Medulla oblongata (tissue), 1 donor: ENCODE measurements around the gene UBE2G1.
"Not testable (repeated sequence)": the region's sequence is repeated elsewhere in the genome, so short reads cannot be mapped to it uniquely, and the experiment has no call there.

Experiments used
- DNase-seq: peaks from one replicate; pipeline ENCODE4 v3.0.0-alpha.2; 2015; ENCODE audit errors: extremely low spot score

UBE2G1 gene

DNA sequence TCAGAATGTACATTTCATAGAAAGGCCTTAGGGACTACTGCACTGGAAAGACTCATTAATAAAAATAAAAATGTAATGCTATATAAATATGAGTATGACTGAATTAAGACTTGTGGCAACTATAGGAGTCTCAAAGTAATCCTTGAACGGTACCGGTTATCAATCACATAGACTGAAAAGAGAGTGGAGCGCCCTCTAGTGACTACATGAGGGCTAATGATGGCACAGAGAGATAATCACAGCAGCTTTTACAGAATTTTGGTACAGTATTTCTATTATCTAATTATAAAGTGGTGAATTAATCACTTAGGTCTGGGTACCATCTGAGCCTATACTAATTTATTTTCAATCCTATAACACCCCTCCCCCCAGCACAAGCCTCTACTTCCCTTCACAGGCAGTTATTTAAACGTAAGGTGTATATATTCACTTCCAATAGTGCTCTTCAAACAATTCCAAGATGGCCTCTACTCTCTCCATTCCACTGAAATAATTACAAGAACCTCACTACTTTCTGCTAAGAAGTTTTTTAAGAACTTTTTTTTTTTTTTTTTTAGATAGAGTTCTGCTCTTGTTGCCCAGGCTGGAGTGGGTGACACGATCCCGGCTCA, 62.0 kb downstream of the UBE2G1 start:
- peak; percentile 76 for DNase-seq

DNA sequence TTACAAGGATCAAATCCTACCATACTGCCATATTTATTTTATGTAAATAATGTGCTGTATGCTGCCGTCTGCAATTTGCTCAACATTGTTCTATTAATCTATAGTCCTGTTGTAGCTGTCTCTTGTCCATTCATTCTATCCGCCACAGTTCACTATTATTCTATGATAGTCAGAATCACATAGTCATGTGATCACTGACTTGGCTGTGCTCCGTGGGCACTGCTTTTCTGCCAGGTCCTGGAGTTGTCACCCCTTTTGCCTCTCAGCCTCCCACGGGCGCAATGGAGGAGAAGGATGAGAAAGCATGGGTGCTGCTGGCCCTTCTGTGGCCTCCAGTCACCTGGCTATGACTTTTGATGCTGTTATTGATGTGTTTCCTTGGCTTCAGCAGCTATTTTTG, 65.4 kb downstream of the UBE2G1 start:
- DNase-seq: peak; percentile 89

DNA sequence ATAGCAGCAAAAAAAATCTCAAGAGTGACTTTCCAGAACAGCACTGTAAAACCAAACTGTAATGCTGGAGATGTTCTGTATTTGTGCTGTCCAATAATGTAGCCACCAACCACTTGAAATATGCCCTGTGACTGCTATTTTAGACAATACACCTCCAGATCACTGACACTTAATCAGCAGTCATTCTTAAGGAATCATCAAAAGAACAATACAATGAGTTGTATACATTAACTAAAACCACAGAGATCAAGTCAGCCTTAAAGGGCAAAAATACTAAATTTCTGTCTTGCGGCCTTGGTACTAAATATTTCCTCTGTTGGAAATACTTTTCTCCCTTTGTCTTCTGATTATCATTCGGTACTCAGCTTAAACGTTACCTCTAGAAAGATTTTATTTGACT, 69.1 kb downstream of the UBE2G1 start:
- DNase-seq: no peak

DNA sequence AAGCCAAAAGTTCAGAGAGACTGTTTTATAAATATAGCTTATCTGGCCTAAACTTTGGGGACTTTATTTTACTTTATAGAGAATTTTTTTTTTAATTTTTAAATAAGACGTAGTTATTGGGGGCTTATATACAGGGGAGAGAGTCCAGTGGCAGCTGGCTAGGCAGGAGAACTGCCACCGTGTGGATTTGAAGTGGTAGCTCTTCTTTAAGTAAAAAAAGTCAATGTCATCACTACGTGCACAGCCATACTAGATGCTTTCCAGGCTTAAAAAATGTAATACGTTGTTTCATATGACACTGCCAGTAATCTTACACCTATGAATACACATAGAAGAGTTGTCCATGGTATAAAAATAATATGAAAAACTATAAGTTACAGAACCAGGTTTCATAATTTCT, 70.8 kb downstream of the UBE2G1 start:
- no peak for DNase-seq

DNA sequence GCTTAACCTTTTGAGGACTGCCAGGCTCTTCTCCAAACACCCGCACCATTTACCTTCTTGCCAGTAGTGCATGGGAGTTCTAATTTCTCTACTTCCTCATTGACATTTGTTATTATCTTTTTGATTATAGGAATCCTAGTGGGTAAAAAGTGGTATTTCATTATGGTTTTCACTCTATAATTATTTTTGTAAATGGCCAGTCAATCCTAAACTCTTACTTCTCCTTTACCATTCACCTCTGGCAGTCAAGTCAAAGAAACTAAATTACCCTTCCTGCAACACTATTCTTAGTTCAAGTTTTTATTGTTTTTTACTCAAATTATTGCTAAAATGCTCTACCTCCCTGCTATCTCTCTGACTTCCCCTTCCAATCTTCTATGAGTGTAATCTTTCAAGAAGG, 72.9 kb downstream of the UBE2G1 start:
- no peak for DNase-seq

DNA sequence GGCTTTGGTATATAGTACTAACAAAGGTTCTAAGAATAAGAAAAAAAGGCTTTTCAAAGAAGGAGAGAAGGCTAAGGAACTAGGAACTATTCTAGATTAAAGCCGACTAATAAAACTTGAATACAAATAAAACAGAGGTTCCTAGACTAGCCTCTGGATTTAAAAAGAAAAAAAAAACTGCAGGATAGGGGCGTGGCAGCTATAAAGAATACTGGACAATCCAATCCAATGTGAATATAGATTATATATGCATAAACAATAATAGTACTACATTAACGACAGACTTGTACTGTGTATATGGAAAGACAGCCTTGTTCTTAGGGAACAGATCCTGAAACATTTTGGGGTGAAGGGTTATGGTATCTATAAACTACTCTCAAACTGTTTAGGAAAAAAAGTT, 78.8 kb downstream of the UBE2G1 start:
- no peak for DNase-seq

DNA sequence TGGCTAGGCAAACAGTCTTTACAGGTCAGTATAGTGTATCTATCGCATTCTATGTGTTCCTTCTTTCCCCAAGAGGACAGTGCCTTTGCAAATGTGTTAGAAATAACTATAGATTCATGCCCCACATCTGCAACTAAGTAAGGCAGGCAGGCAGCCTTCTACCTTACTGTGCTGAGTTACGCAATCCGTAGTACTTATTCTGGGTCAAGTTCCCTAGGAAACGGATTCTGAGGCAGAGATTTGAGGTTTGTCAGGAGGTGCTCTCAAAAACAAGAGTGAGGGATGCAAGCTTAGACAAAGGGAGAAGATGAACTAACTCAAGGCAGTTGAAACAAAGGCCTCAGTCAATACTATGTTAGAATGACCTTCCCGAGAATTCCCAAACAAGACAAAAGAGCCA, 90.0 kb downstream of the UBE2G1 start:
- no peak for DNase-seq

DNA sequence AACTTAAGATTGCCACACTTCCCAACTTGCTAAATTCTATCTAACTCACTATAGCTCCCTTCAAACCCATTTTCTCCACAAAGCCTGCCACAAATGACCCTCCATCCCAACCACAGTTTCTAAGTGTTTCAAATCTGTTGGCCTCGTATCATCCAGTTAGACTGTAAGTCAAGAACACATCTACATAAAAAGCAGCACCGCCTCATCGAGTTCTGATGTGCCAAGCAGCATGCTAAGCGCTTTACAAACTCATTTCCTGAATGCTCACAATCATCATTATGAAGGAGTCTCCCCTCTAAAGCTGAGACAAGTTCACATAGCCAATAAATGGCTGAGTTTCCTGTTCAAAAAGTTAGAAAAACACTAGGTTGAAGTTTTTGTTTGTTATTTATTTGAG, 93.5 kb downstream of the UBE2G1 start:
- no peak for DNase-seq

DNA sequence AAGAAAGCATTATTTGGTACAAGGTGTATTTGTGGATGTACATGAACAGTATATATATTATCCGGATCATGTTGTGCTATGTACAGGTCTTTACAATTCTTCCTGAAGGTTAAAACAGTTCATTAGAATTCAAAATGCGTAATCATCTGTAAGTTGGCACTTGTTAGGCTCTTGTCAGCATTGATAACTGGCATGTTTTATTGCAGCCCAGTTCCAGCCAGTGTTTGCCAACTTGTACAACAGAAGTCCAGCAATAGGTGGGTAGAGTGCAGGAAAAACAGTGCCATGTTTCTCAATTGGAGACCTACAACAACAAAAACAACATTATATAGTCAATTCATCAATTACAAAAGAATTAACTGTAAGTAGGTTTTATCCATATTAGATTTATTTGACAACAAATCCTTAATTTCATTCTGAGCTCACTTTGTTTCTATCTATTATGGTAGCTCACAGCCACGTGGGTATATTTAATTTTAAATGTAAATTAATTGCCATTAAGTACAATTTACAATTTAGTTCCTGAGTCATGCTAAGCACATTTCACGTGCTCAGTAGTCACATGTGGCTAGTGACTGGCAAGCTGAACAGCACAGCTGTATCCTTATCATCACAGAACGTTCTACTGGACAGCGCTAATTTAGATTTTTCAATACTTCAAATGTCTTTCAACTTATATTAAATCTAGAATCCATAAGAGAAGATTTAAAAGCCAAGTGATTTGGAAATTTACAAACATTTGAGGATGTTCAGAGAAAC, 94.1 kb downstream of the UBE2G1 start:
- DNase-seq: peak; percentile 34

DNA sequence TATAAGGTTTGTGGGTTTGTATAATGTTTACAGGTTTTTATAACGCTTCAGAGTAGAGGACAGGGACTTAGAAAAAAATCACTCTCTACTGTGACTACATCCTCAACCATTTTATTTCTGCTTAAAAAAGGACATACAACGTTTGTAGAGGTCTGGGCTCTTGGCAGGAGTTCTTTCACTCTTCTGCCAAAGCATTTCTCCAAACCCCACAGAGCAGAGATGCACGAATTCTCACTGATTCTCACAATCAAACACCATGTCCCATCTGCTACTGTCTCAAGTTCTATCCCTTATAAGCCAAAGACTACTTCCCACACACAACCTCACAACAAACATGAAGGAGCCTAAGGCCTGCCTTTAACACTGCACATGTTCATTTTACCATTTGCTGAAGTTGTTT, 95.7 kb downstream of the UBE2G1 start:
- peak; percentile 16 for DNase-seq

DNA sequence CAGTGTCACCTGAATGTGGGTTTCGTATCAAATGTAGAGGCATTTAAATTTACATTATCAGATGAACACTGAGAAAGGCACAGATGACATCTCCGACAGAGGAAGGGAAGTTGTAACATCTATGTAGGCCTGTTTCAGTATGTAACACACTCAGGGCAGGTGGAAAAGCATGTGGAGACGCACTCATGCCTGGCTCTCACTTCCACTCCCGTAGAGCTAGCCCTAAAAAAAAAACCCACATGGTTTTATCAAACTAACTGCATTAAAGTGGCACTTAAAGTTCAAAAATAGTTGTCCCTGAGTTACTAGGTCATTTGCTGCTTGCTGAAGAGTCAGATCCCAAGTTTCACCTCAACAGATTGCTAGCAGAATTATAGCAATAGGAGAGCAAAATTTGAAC, 96.6 kb downstream of the UBE2G1 start:
- no peak for DNase-seq

DNA sequence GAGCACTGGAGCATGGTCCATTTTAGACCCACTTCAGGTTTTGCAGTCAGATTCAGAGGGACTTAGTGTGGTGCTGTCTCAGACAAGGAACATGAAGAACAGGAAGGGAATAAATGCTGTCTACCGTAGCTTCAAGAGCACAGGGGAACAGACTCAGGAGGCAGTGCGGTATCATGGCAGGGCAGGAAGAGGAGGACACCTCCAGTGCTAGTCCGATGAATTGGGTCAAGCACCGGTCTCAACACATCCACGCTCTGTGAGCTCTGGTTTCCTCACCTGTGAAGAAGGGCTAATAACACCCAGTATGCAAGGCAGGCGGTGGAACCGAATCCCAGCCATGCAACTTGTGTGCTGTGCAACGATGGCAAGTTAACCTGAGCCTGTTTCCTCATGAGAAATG, 99.1 kb downstream of the UBE2G1 start:
- DNase-seq: no peak

DNA sequence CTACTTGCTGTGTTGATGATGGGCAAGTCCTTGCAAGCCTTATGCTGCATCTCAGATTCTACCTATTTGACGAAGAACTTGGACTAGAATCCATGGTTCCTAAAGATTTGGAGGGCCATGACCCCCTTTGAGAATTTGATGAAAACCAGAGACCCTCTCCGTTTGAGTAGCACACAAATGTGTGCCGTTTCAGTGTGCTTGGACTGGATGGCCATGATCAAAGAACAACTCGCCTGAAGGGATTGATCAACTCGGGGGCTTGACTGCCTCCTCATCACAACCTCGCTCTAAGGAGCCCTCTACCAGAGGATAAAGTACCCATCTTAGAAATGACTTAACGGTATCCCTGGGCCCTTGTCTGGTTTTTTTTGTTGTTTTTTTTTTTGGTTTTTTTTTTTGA, 99.9 kb downstream of the UBE2G1 start:
- DNase-seq: no peak

DNA sequence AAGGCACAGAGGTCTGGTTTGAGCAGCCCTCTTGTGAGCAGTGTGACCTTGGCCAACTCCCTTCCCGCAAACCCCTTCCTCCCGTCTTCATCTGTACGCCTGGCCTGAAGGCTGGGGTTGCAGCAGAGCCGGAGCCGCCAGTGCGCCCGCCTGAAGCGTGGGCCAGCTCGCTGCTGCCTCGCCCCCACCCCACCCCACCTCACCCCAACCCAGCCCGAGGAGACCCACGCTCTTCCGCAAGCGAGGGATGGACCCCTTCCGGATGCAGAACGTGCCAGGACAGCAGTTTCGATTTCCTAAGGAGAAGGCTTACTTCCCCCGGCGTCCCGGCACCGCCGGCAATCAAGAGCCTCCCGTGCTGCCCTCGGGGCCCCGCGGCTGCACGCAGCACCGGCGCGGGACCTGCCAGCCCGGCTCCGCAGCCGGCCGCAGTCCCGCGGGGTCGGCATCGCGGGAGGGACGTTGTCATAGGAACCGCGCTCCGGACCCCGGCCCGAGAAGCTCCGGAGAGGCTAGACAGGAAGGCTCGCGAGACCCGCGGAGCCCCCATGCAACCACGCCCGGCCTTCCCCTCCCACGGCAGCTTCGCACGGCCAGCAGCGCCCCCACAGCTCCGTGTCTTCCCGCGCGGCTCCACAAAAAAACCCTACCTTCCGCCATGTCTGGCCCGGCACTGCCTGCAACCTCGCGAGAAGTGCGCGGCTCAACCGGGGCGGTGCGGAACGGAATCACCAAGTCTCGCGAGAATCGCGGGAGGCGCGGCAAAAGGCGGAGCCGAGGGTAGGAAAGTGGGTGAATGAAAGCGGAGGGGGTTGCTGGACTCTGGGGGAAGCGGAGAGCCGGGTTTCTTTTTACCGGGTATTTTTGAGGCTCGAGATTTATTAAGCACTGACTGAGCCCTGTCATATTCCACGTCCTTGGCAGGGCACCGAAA, 102.9 kb downstream of the UBE2G1 start, which contains the start of gene ANKFY1:
Gene ANKFY1, minus strand, starts transcription at position 698 of the 934 bp plus-strand sequence. Its CDS starts 38 bp downstream, at position 660.
- DNase-seq: peak; percentile 98

DNA sequence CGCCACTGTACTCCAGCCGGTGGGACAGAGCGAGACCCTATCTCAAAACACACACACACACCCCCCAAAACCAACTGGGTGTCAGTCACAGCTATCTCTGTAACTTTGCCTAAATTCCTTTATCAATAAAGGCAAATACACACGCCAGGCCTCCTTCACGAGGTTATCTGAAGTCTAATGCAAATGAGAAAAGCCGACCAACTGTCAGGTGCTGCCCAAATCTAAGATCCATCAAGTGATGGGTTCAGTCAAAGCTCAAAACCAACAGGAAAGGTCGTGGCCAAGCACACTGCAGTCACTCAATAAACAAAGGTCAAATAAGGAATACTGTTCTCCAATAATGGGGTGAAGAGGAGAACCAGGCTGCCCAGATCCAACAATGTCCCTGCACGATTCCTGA, 103.8 kb downstream of the UBE2G1 start:
- DNase-seq: no peak

DNA sequence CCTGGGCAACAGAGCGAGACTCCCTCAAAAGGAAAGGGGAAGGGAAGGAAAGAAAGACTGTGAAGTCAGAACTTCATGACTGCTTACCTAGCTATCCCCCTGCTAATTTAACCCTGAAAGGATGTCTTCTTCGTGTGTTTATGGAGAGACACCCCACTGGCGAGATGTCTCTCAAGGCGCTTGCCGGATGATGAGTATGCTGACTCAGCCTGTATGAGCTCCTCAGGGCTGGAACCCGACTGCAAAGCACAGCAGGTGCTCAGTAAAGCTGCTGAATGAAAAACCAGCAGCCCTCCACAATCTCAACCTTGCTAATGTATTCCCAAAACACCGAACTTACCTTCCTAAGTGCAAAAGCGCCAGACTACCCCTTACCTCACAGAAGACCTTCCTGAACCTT, 105.0 kb downstream of the UBE2G1 start:
- DNase-seq: no peak

DNA sequence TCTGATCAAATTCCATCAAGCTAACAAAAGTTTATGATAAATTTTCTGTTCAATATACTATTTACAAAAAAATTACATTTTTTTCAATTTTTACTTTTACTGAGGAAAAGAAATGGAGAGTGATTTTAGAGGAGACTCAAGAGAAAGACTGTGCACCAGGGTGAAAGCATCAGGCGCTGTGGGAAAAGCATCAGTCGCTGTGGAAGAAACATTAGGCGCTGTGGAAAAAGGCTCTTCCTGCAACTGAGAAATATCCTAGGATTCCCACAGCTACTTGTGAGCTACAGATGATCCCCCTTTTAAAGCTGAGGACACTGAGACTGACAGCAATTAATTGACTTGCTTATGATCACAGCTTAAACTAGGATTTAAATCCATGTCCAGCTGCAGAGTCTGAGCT, 107.6 kb downstream of the UBE2G1 start:
- DNase-seq: no peak

DNA sequence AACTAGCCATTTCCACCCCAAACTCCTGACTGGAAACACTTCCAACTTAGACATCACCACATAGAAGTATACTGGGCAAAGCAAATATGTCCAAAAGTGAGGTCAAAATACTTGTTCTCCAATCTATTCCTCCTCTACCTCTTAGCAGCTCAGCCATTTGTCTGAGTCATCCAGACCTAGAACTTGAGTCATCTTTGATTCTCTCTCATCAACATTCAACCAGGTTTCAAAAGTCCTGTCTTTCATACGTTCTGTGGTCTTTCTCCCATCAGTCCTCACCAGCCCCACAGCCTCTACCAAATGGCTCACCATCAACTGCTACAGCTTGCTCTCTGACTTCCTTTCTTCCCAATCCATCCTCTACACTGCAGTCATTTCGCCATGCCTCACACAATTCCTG, 109.5 kb downstream of the UBE2G1 start:
- DNase-seq: no peak

DNA sequence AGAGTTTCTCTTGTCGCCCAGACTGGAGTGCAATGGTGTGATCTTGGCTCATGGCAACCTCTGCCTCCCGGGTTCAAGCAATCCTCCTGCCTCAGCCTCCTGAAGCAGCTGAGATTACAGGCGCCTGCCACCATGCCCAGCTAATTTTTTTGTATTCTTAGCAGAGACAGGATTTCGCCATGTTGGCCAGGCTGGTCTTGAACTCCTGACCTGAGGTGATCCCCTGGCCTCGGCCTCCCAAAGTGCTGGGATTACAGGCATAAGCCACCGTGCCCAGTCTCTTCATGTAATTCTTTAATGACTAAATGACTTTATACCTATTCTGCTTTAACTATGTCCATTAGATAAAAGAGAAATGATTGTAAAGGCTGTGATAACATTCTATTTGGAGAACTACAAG, 111.2 kb downstream of the UBE2G1 start:
- DNase-seq: not testable (repeated sequence)

DNA sequence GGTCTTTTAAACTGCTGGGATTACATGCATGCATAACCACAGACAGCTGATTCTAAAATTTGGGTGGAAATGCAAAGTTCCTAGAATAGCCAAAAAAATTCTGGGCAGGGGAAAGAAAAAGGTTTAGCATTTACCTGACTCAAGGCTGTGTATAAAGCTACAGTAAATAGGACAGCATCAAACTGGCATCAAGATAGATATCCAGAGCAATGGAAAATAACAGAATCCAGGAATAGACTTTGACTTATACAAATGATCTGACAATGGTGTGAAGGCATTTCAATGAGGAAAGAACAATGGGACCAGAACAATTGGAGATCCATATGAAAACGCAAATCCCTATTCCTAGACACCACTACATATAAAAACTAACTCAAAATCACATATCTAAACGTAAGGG, 115.6 kb downstream of the UBE2G1 start:
- no peak for DNase-seq

DNA sequence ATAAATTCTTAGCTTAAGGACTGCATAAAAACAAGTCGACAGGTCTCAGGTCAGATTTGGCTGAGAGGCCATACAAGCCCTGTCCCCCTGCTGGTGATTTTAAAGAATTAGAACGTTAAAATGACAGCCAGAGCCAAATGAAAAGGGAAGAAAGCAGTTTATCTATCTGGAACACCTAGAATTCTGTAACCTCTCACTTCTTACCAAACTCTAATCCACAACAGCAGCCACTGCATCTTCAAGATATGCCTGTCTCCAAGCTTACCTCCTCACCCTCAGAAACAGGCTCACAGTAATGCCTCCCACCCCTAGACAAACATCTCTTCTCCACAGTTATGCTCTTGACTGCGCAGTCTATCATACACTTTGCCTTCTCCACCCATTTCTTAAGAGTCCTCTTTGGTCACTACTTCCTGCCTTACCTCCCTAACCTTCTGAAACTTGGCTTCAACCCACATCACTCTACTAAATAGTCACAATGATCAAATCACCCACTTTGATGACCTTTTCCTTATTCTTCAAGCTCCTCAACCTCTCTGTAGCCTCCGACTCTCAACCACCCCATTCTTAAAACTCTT, 116.9 kb downstream of the UBE2G1 start:
- no peak for DNase-seq
